ENCODE data around the gene KAZN. TPM values are rescaled to one million over a fixed set of nuclear protein-coding genes. Genes with fewer than 3 reads are reported as not detected.

Gene KAZN
- total RNA-seq, 1 donor from 2014 or later = 9.4 TPM

- Histone ChIP-seq H3K9ac (ENCODE audit: low read length) (no peak overlapping the region), H3K36me3 (ENCODE audit: insufficient read depth, low read length) (no peaks in the 10 kb centered on the region), H3K79me2 (ENCODE audit: insufficient read depth, low read length) (no peaks in the 10 kb centered on the region), H3K27ac (ENCODE audit: low read depth, low read length) (no peak overlapping the region), H3K4me3 (ENCODE audit: insufficient read depth, low read depth, low read length) (no peak overlapping the region), H3K27me3 (ENCODE audit: insufficient read depth, low read length) (no peaks in the 10 kb centered on the region), H3K4me2 (ENCODE audit: low read length) (no peak overlapping the region), H4K20me1 (ENCODE audit: insufficient read depth, low read length) (no peaks in the 10 kb centered on the region), H3K9me3 (ENCODE audit: insufficient read depth, low read depth, low read length) (no peaks in the 10 kb centered on the region), H3K4me1 (ENCODE audit: insufficient read depth, low read length) (peaks cover 4% of the 10 kb centered on the region), H2AFZ (ENCODE audit: low read depth, low read length) (no peak overlapping the region)
- H3K27me3 Mint-ChIP-seq (ENCODE audit: low read depth, unreplicated experiment) = peaks cover 27% of the 10 kb centered on the region
- no peak overlapping the region for H3K4me3 Mint-ChIP-seq (ENCODE audit: unreplicated experiment)
- peaks cover 2% of the 10 kb centered on the region for H3K9me3 Mint-ChIP-seq (ENCODE audit: unreplicated experiment)
- H3K27ac Mint-ChIP-seq (ENCODE audit: unreplicated experiment) = no peak overlapping the region
- H3K36me3 Mint-ChIP-seq (ENCODE audit: low read depth, unreplicated experiment) = no peaks in the 10 kb centered on the region
- TF ChIP-seq CTCF (IDR thresholded peaks at IDR 0.05; ENCODE audit: insufficient read depth, low read depth, low read length) = no peak
- no peak for TF ChIP-seq EZH2 (IDR thresholded peaks at IDR 0.05; ENCODE audit: insufficient read depth, low read length)
- FAIRE-seq (no peak), DNase-seq (ENCODE audit: low read depth) (no peak)
- H3K4me1 Mint-ChIP-seq (ENCODE audit: low read depth, unreplicated experiment) = peaks cover 10% of the 10 kb centered on the region
These were observed 225.9 kb downstream of the KAZN start for GRCh38 chr1:14824314-14824915.

- peaks cover under 1% of the 10 kb centered on the region for H3K36me3 Mint-ChIP-seq (ENCODE audit: low read depth, unreplicated experiment)
- Histone ChIP-seq H3K4me1 (ENCODE audit: insufficient read depth, low read length) (peaks cover 4% of the 10 kb centered on the region), H3K79me2 (ENCODE audit: insufficient read depth, low read length) (no peaks in the 10 kb centered on the region), H3K27me3 (ENCODE audit: insufficient read depth, low read length) (no peaks in the 10 kb centered on the region), H3K9me3 (ENCODE audit: insufficient read depth, low read depth, low read length) (no peaks in the 10 kb centered on the region), H4K20me1 (ENCODE audit: insufficient read depth, low read length) (no peaks in the 10 kb centered on the region), H3K4me2 (ENCODE audit: low read length) (no peak overlapping the region), H3K36me3 (ENCODE audit: insufficient read depth, low read length) (no peaks in the 10 kb centered on the region), H2AFZ (ENCODE audit: low read depth, low read length) (no peak overlapping the region), H3K9ac (ENCODE audit: low read length) (no peak overlapping the region), H3K4me3 (ENCODE audit: insufficient read depth, low read depth, low read length) (no peak overlapping the region), H3K27ac (ENCODE audit: low read depth, low read length) (no peak overlapping the region)
- H3K27ac Mint-ChIP-seq (ENCODE audit: unreplicated experiment) = no peak overlapping the region
- DNase-seq (ENCODE audit: low read depth) = no peak
- peaks cover 28% of the 10 kb centered on the region for H3K27me3 Mint-ChIP-seq (ENCODE audit: low read depth, unreplicated experiment)
- no peak overlapping the region for H3K4me3 Mint-ChIP-seq (ENCODE audit: unreplicated experiment)
- peaks cover 2% of the 10 kb centered on the region for H3K9me3 Mint-ChIP-seq (ENCODE audit: unreplicated experiment)
- no peak for TF ChIP-seq EZH2 (IDR thresholded peaks at IDR 0.05; ENCODE audit: insufficient read depth, low read length)
- no peak for TF ChIP-seq CTCF (IDR thresholded peaks at IDR 0.05; ENCODE audit: insufficient read depth, low read depth, low read length)
- no peak for FAIRE-seq
- peaks cover 10% of the 10 kb centered on the region for H3K4me1 Mint-ChIP-seq (ENCODE audit: low read depth, unreplicated experiment)
These were observed 226.9 kb downstream of the KAZN start for GRCh38 chr1:14825396-14825795.

- no peak overlapping the region for H3K4me3 ChIP-seq (ENCODE audit: insufficient read depth, low read depth, low read length)
- FAIRE-seq = peak; percentile 13
- H3K4me3 Mint-ChIP-seq (ENCODE audit: unreplicated experiment) = no peak overlapping the region
These were observed 227.7 kb downstream of the KAZN start for GRCh38 chr1:14826172-14826636.

More at GRCh38 chr1:14826172-14826636, 227.7 kb downstream of the KAZN start:
- H4K20me1 ChIP-seq (ENCODE audit: insufficient read depth, low read length) = no peaks in the 10 kb centered on the region
- H3K4me1 ChIP-seq (ENCODE audit: insufficient read depth, low read length) = peaks cover 4% of the 10 kb centered on the region
- no peaks in the 10 kb centered on the region for H3K27me3 ChIP-seq (ENCODE audit: insufficient read depth, low read length)
- peak; percentile 87 for DNase-seq (ENCODE audit: low read depth)
- no peak overlapping the region for H3K27ac ChIP-seq (ENCODE audit: low read depth, low read length)
- no peak overlapping the region for H2AFZ ChIP-seq (ENCODE audit: low read depth, low read length)
- TF ChIP-seq CTCF (IDR thresholded peaks at IDR 0.05; ENCODE audit: insufficient read depth, low read depth, low read length) (no peak), EZH2 (IDR thresholded peaks at IDR 0.05; ENCODE audit: insufficient read depth, low read length) (no peak)
- Mint-ChIP-seq H3K4me1 (ENCODE audit: low read depth, unreplicated experiment) (peaks cover 10% of the 10 kb centered on the region), H3K36me3 (ENCODE audit: low read depth, unreplicated experiment) (peaks cover 2% of the 10 kb centered on the region), H3K27me3 (ENCODE audit: low read depth, unreplicated experiment) (peaks cover 29% of the 10 kb centered on the region), H3K9me3 (ENCODE audit: unreplicated experiment) (no peaks in the 10 kb centered on the region), H3K27ac (ENCODE audit: unreplicated experiment) (no peak overlapping the region)
- no peaks in the 10 kb centered on the region for H3K9me3 ChIP-seq (ENCODE audit: insufficient read depth, low read depth, low read length)
- H3K9ac ChIP-seq (ENCODE audit: low read length) = no peak overlapping the region
- H3K4me2 ChIP-seq (ENCODE audit: low read length) = no peak overlapping the region
- H3K36me3 ChIP-seq (ENCODE audit: insufficient read depth, low read length) = no peaks in the 10 kb centered on the region
- H3K79me2 ChIP-seq (ENCODE audit: insufficient read depth, low read length) = no peaks in the 10 kb centered on the region
